ENCODE results near the gene MAN2B2. TPM values are rescaled to one million over a fixed set of nuclear protein-coding genes. Genes with fewer than 3 reads are reported as not detected.

Gene MAN2B2
- 10 to 100 TPM; 21.2 to 33.3 (median 27.2) TPM for total RNA-seq

- ATAC-seq (ENCODE audit: low FRiP score) (peak; percentile 96), DNase-seq (ENCODE audit: low spot score) (peak; percentile 70)
- TF ChIP-seq CTCF (IDR thresholded peaks at IDR 0.05), result no peak
Measured at GRCh38 chr4:6574747-6575502, at the start of gene MAN2B2. Gene MAN2B2 (plus strand): TSS chr4:6575189. CDS start chr4:6575211, 22 bp downstream.

GRCh38 chr4:6525474-6525873, 49.5 kb upstream of the MAN2B2 start:
- DNase-seq (ENCODE audit: low spot score), result no peak
- TF ChIP-seq CTCF (IDR thresholded peaks at IDR 0.05), result no peak
- ATAC-seq (ENCODE audit: low FRiP score), result no peak

GRCh38 chr4:6526156-6526555, 48.8 kb upstream of the MAN2B2 start:
- DNase-seq (ENCODE audit: low spot score) (no peak), ATAC-seq (ENCODE audit: low FRiP score) (no peak)
- TF ChIP-seq CTCF (IDR thresholded peaks at IDR 0.05), result no peak

- DNase-seq (ENCODE audit: low spot score), result no peak
- TF ChIP-seq CTCF (IDR thresholded peaks at IDR 0.05), result no peak
- no peak for ATAC-seq (ENCODE audit: low FRiP score)
Measured at GRCh38 chr4:6526671-6527091, 48.3 kb upstream of the MAN2B2 start.

GRCh38 chr4:6527259-6527658, 47.7 kb upstream of the MAN2B2 start:
- DNase-seq (ENCODE audit: low spot score) (no peak), ATAC-seq (ENCODE audit: low FRiP score) (no peak)
- TF ChIP-seq CTCF (IDR thresholded peaks at IDR 0.05), result no peak

- no peak for ATAC-seq (ENCODE audit: low FRiP score)
- DNase-seq (ENCODE audit: low spot score), result no peak
- no peak for TF ChIP-seq CTCF (IDR thresholded peaks at IDR 0.05)
Measured at GRCh38 chr4:6527683-6528595, 47.0 kb upstream of the MAN2B2 start.
